ENCODE data around the gene ZKSCAN2. TPM values are rescaled to one million over a fixed set of nuclear protein-coding genes. Genes with fewer than 3 reads are reported as not detected.

ZKSCAN2 gene
- total and polyA plus RNA-seq, 9 of the 15 experiments (the other 6 are each of a cell fraction or from before 2014, with no cell fraction given): 1.3 to 9.5 (median 4.2) TPM

- no peak for TF ChIP-seq ARID4B (CRISPR knock-in tag; IDR thresholded peaks at IDR 0.05)
- TF ChIP-seq HMGXB4 (CRISPR knock-in tag; IDR thresholded peaks at IDR 0.05): no peak
- 0 out of 4 replicates have a peak, but pooled peaks of 1 of the 2 experiments have one; percentile 19 for TF ChIP-seq NRF1 (conservative IDR thresholded peaks at IDR 0.05 in 1 of 2, IDR thresholded peaks at IDR 0.05 in 1 of 2)
- TF ChIP-seq SMAD4 (CRISPR knock-in tag; conservative IDR thresholded peaks at IDR 0.05): no peak
- TF ChIP-seq TGIF2 (CRISPR knock-in tag; IDR thresholded peaks at IDR 0.05): no peak
- peak; percentile 45; the same call in 1 of the 2 replicates for TF ChIP-seq NFE2 (IDR thresholded peaks at IDR 0.05; ENCODE audit: low read depth)
- TF ChIP-seq ZNF184 (CRISPR knock-in tag; IDR thresholded peaks at IDR 0.05): no peak
- TF ChIP-seq ZNF143 (CRISPR knock-in tag; IDR thresholded peaks at IDR 0.05): no peak
- TF ChIP-seq SREBF2 (CRISPR knock-in tag; IDR thresholded peaks at IDR 0.05): no peak
- TF ChIP-seq TCF15 (CRISPR knock-in tag; IDR thresholded peaks at IDR 0.05): no peak
- peak; percentile 20; the same call in 1 of the 2 replicates for TF ChIP-seq MITF (IDR thresholded peaks at IDR 0.05)
- TF ChIP-seq CTBP1 (IDR thresholded peaks at IDR 0.05; ENCODE audit: borderline replicate concordance): no peak
- TF ChIP-seq ZNF124 (CRISPR knock-in tag; IDR thresholded peaks at IDR 0.05): no peak
- TF ChIP-seq E2F5 (CRISPR knock-in tag; IDR thresholded peaks at IDR 0.05): no peak
- no peak for TF ChIP-seq HNRNPL (IDR thresholded peaks at IDR 0.05; ENCODE audit: low read depth, low read length)
- no peak for TF ChIP-seq PATZ1 (CRISPR knock-in tag; IDR thresholded peaks at IDR 0.05; ENCODE audit: borderline replicate concordance)
- TF ChIP-seq ZNF436 (CRISPR knock-in tag; IDR thresholded peaks at IDR 0.05): no peak
- TF ChIP-seq ZNF79 (CRISPR knock-in tag; IDR thresholded peaks at IDR 0.05; ENCODE audit: low read depth): no peak
- no peak for TF ChIP-seq NFATC3 (IDR thresholded peaks at IDR 0.05)
Observed at GRCh38 chr16:25210758-25211157, 46.9 kb downstream of the ZKSCAN2 start (continued).
